Cardiac fibroblast (primary cell): ENCODE data around the gene ACADS.

Experiments
- DNase-seq, 2 donors: peaks; one replicate each; pipeline versions ENCODE4 v3.0.0 to v3.0.0-alpha.2; 2010; ENCODE audit warnings: low read depth in 2 of 2
- H3K4me3 ChIP-seq, 2 donors: replicated peaks in 1 of 2; 1 replicate in 1 of 2; 2 replicates in 1 of 2; pipeline ENCODE4 v1.5.1; 2011; ENCODE audit warnings: low read depth in 2 of 2, low read length in 2 of 2, mild to moderate bottlenecking in 2 of 2, moderate library complexity in 1 of 2
- TF ChIP-seq, protein P1 (sequence below): IDR thresholded peaks from one replicate; pipeline ENCODE4 v1.5.1; 2011; ENCODE audit warnings: low read depth, mild to moderate bottlenecking, low read length, inconsistent platforms

The ACADS gene

DNA sequence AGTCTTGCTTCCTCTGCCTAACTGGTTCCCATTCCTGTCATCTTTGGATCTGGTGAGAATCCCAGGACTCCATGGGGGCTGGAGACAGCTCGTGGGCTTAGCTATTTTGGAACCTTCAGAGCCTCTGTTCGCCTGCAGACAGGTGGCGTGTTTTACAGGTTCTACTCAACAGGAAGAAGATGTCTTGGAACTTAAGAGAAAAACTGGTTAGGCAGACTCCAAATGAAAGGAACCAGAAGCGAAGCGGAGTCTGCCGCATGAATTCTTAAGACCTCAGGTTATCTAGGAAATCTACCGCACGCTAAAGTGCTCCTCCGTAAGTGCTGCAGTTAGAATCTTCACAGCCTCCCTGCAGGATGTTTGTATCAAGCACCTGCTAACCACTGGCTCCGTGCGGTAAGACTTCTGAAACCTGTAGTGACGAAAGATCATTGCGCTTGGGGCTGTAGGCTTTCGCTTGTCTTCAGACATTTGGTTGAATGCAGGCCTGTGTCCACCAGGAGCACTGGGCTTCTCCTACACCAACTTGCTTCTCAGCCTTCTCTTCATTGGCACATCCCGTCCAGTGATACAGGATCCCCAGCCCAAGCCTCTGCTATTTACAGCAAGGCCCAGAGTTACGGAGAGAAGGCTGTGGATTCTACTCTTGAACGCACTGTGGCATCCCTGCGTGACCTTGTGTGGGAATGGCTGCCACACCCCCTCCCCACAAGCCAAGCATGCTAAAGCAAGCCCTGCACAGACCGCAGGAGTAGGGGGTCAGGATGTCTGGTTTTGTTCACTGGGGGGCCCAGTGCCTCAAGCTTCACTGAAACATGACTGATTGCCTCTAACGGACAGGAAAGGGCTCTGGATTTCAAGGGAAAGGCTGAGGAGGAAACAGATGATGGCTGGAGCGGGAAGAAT, 35.0 kb downstream of the ACADS start:
- TF ChIP-seq, protein P1, sequence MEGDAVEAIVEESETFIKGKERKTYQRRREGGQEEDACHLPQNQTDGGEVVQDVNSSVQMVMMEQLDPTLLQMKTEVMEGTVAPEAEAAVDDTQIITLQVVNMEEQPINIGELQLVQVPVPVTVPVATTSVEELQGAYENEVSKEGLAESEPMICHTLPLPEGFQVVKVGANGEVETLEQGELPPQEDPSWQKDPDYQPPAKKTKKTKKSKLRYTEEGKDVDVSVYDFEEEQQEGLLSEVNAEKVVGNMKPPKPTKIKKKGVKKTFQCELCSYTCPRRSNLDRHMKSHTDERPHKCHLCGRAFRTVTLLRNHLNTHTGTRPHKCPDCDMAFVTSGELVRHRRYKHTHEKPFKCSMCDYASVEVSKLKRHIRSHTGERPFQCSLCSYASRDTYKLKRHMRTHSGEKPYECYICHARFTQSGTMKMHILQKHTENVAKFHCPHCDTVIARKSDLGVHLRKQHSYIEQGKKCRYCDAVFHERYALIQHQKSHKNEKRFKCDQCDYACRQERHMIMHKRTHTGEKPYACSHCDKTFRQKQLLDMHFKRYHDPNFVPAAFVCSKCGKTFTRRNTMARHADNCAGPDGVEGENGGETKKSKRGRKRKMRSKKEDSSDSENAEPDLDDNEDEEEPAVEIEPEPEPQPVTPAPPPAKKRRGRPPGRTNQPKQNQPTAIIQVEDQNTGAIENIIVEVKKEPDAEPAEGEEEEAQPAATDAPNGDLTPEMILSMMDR = no peak
- no peak overlapping the region for H3K4me3 ChIP-seq
- no peak for DNase-seq

- TF ChIP-seq, protein P1 = no peak
- H3K4me3 ChIP-seq = no peak overlapping the region
- DNase-seq = peak; percentile 78 to 84
Observed at GRCh38 chr12:120761519-120761934, 35.9 kb downstream of the ACADS start.

DNA sequence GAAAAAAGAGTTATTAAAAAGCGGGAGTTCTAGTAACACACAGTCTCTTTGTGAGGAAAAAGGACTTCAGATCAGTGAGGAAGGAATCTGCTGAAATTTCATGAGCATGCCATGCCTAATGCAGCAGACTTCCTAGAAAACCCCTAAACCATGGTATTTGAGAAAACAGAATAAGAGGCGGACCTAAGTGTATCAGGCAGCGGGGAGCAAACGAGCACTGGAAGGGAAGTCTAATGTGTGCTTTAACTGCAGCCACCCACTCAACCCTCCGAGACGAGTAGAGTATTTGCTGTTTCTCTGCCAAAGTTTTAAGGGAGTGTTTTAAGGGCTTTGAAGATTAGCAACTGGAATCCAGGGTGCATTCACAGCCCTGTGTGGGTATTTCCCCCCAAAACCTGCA, 36.5 kb downstream of the ACADS start:
- peak in 1 of 2 donors; percentile 42 for DNase-seq
- no peak overlapping the region for H3K4me3 ChIP-seq
- TF ChIP-seq, protein P1 = no peak

DNA sequence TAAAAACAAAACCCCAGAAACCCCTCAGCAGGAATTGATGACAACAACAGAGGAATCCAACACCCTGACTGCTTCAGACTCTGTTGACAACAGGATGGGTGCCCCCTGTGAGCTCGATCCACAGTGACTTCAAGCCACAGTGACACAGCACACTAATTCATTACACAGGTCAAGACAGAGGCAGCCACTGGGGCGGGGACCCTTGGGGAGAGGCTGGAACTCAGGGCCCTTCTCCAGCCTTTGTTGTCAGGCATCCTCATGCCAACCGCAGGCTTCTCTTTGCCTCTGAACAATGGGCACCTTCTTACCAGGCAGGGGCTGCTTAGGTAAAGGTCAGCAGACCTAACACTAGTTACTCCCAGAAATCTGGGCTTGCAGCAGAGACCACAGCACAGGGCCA, 37.6 kb downstream of the ACADS start:
- no peak for DNase-seq
- TF ChIP-seq, protein P1 = no peak

GRCh38 chr12:120764816-120765215, 39.2 kb downstream of the ACADS start:
- TF ChIP-seq, protein P1 = no peak
- no peak overlapping the region for H3K4me3 ChIP-seq
- no peak for DNase-seq

More for the DNA sequence above, 37.6 kb downstream of the ACADS start:
- H3K4me3 ChIP-seq = no peak overlapping the region

DNA sequence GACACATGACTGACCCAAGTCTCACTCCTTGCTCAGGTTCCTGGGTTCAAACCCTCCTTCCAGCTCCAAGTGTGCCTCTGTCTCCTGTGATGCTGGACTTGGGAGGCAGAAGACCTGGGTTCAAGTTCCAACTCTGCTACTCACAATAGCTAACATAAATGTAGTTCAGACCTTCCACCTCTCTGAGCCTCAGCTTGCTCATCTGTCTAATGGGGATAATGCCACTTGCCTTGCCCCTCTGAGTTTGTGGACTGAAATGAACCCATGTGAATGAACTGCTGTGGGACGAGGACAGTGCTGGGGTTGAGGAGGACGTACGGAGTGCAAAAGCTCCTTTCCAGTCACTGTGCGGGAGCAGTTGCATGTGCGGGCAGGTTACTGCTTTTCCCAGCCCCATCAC, 40.9 kb downstream of the ACADS start:
- TF ChIP-seq, protein P1 = no peak
- DNase-seq = no peak
- no peak overlapping the region for H3K4me3 ChIP-seq
